22Rv1 (cell line): ENCODE measurements around the gene SLIT3.
A peak's percentile ranks its signal among the peaks of the same experiment; 100 is the strongest.

Experiments used
- H3K27ac ChIP-seq: fragments of 450-650 bp; 2 replicates; pipeline ENCODE4 v1.5.1; 2017
- CTCF ChIP-seq: fragments of 450-650 bp; IDR thresholded peaks from 2 replicates; pipeline ENCODE4 v1.5.1; 2017; ENCODE audit warnings: mild to moderate bottlenecking
- ZFX ChIP-seq: fragments of 450-650 bp; IDR thresholded peaks from 2 replicates; pipeline ENCODE4 v1.6.1; 2017; ENCODE audit warnings: antibody characterized with exemption, borderline replicate concordance

The SLIT3 gene

GRCh38 chr5:168951356-168951755, 349.6 kb downstream of the SLIT3 start:
- H3K27ac ChIP-seq = no peak overlapping the region
- TF ChIP-seq CTCF (no peak), ZFX (no peak)

- TF ChIP-seq CTCF = no peak
- TF ChIP-seq ZFX = no peak
These were observed 350.5 kb downstream of the SLIT3 start for GRCh38 chr5:168950241-168950951.

GRCh38 chr5:168948746-168949145, 352.2 kb downstream of the SLIT3 start:
- TF ChIP-seq ZFX = no peak
- no peak overlapping the region for H3K27ac ChIP-seq

More at GRCh38 chr5:168950241-168950951, 350.5 kb downstream of the SLIT3 start:
- no peak overlapping the region for H3K27ac ChIP-seq

- TF ChIP-seq ZFX (no peak), CTCF (peak; percentile 83)
- H3K27ac ChIP-seq = no peak overlapping the region
These were observed 353.6 kb downstream of the SLIT3 start for GRCh38 chr5:168947212-168947868.

GRCh38 chr5:168946363-168946762, 354.6 kb downstream of the SLIT3 start:
- TF ChIP-seq CTCF (no peak), ZFX (no peak)
- no peak overlapping the region for H3K27ac ChIP-seq

GRCh38 chr5:168944004-168944403, 356.9 kb downstream of the SLIT3 start:
- TF ChIP-seq ZFX (no peak), CTCF (no peak)
- no peak overlapping the region for H3K27ac ChIP-seq

GRCh38 chr5:168943091-168943884, 357.7 kb downstream of the SLIT3 start:
- no peak for TF ChIP-seq CTCF
- H3K27ac ChIP-seq = no peak overlapping the region
